Gastrocnemius medialis (tissue), 4 donors: Measurements from ENCODE around the gene ATG14. TPM values are rescaled to one million over a fixed set of nuclear protein-coding genes. Genes with fewer than 3 reads are reported as not detected.

ENCODE experiments used
- ATAC-seq, 2 donors: fragments of 150-250 bp; one replicate each; pipeline ENCODE4 v1.9.1; 2016
- DNase-seq, 2 donors: peaks; one replicate each; pipeline ENCODE4 v3.0.0-alpha.2; 2019
- H3K27ac ChIP-seq, 4 donors: fragments of 200-600 bp; sonication (generic); 1 replicate in 1 of 4; 2 replicates in 3 of 4; pipeline ENCODE4 v1.5.1; 2016 to 2018; ENCODE audit warnings: mild to moderate bottlenecking in 2 of 4, moderate library complexity in 1 of 4
- H3K27me3 ChIP-seq, 3 donors: fragments of 200-600 bp; sonication (generic) in 2 of 3; 1 replicate in 1 of 3; 2 replicates in 2 of 3; pipeline versions ENCODE4 v1.5.1 to v1.6.0; 2016 to 2019; ENCODE audit warnings: mild to moderate bottlenecking in 1 of 3, moderate library complexity in 1 of 3
- H3K36me3 ChIP-seq, 2 donors: fragments of 200-600 bp; sonication (generic) in 1 of 2; one replicate each; pipeline ENCODE4 v1.5.1; 2017 to 2018
- H3K4me1 ChIP-seq, 2 donors: fragments of 200-600 bp; sonication (generic) in 1 of 2; one replicate each; pipeline ENCODE4 v1.5.1; 2016 to 2017; ENCODE audit warnings: mild to moderate bottlenecking in 2 of 2
- H3K4me3 ChIP-seq, 4 donors: fragments of 200-600 bp; sonication (generic) in 3 of 4; 1 replicate in 1 of 4; 2 replicates in 3 of 4; pipeline ENCODE4 v1.5.1; 2016 to 2019; ENCODE audit warnings: mild to moderate bottlenecking in 2 of 4
- H3K9me3 ChIP-seq, 3 donors: fragments of 200-600 bp; sonication (generic) in 2 of 3; 1 replicate in 1 of 3; 2 replicates in 2 of 3; pipeline ENCODE4 v1.5.1; 2016 to 2019
- POLR2A ChIP-seq, 2 donors: fragments of 450-650 bp; IDR thresholded peaks; one replicate each; pipeline ENCODE4 v1.6.1; 2017; ENCODE audit warnings: antibody characterized with exemption in 2 of 2, mild to moderate bottlenecking in 2 of 2, moderate library complexity in 2 of 2
- in situ Hi-C, 4 donors: fragments of 200-750 bp; cut with MboI; loops; one replicate each; pipeline versions ENCODE4 v1.15.0 to v1.8.0; 2017; ENCODE audit warnings: low sequenced_read_pairs in 4 of 4
- intact Hi-C: fragments of 100-400 bp; cut with DNase I; formaldehyde crosslinking; loops from one replicate; pipeline ENCODE4 v1.15.1; 2023; ENCODE audit warnings: low total_unique reads
- total RNA-seq, 4 donors: library from RNA; depleted of rRNA; stranded (reverse); fragments of >200 nt; gene quantifications; one replicate each; pipeline versions ENCODE4 v1.1.0 to v1.2.3, GENCODE V29; 2016
- TF ChIP-seq, protein P1 (sequence below), 5 experiments: fragments of 450-650 bp in 3 of 5; fragments of 200-600 bp in 2 of 5; sonication (generic) in 2 of 5; IDR thresholded peaks in 4 of 5; conservative IDR thresholded peaks in 1 of 5; 1 replicate in 4 of 5; 2 replicates in 1 of 5; pipeline ENCODE4 v1.5.1; 2016 to 2019; ENCODE audit warnings: antibody characterized with exemption in 5 of 5, mild to moderate bottlenecking in 3 of 5, moderate library complexity in 3 of 5

The ATG14 gene
- total RNA-seq, 4 donors from 2014 or later: 12.6 to 20.0 (median 15.6) TPM

DNA sequence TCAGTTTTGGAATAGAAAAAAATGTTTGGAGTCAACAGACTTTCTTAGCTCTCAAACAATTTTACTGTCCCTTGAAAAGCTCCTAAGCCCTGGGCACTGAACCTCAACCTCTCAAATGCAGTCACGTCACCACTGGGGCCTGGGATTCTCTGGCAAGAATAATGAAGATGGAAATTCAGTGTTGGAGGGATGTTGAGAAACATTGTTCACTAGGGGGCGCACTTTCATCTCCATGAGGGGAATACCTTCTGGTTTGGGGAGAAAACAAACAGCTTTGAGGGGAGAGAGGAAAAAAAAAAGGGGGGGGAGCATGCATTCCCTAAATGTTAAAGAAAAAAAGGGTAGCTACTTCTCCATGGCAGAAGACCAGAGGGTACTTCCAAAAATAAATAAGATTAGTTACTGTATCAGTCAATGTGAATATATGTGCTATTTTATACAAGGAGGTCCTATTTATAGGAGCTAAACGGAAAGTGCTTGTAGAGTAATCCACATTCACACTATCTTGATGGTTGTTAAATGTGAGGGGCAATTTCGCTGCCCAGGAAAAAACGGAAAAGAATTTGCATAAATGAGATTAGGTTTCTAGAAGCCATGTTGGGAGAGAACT lies 34.6 kb upstream of the ATG14 start:
- intact Hi-C loops: loop anchor here (2.0 to 10.0 kb wide), 2 partner anchors 889 to 1025 kb away; no protein-coding TSS in a partner anchor
- TF ChIP-seq, protein P1, sequence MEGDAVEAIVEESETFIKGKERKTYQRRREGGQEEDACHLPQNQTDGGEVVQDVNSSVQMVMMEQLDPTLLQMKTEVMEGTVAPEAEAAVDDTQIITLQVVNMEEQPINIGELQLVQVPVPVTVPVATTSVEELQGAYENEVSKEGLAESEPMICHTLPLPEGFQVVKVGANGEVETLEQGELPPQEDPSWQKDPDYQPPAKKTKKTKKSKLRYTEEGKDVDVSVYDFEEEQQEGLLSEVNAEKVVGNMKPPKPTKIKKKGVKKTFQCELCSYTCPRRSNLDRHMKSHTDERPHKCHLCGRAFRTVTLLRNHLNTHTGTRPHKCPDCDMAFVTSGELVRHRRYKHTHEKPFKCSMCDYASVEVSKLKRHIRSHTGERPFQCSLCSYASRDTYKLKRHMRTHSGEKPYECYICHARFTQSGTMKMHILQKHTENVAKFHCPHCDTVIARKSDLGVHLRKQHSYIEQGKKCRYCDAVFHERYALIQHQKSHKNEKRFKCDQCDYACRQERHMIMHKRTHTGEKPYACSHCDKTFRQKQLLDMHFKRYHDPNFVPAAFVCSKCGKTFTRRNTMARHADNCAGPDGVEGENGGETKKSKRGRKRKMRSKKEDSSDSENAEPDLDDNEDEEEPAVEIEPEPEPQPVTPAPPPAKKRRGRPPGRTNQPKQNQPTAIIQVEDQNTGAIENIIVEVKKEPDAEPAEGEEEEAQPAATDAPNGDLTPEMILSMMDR (IDR thresholded peaks at IDR 0.05 in 4 of 5, conservative IDR thresholded peaks at IDR 0.05 in 1 of 5): peak; percentile 13 to 70 (median 42)
- no peak for TF ChIP-seq POLR2A (IDR thresholded peaks at IDR 0.05)
- ATAC-seq (no peak), DNase-seq (peak in 1 of 2 donors; percentile 14)
- H3K9me3 ChIP-seq: no peaks in the 10 kb centered on the region
- no peak overlapping the region for H3K27ac ChIP-seq
- no peaks in the 10 kb centered on the region for H3K36me3 ChIP-seq
- no peak overlapping the region for H3K4me3 ChIP-seq
- H3K4me1 ChIP-seq: peaks cover 0 to 5% of the 10 kb centered on the region in 2 donors
- H3K27me3 ChIP-seq: no peaks in the 10 kb centered on the region
- in situ Hi-C loops: loop anchor here (10.0 to 25.0 kb wide), 3 partner anchors 359 to 1041 kb away; no protein-coding TSS in a partner anchor

DNA sequence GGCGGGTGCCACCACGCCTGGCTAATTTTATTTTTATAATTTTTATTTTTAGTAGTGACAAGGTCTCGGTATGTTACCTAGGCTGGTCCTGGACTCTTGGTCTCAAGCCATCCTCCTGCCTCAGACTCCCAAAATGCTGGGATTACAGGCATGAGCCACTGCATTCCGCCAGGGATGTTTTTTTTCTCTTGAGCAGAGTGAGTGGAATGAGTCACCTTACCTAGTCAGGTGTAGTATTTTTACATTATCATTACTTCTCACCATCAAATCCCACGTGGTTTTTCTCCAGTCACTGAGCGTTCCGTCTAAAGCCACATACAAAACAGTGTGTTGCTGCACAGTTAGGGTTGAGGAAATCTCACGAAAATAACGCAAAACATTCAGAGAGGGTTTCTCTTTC lies 29.7 kb upstream of the ATG14 start:
- H3K36me3 ChIP-seq: no peaks in the 10 kb centered on the region
- intact Hi-C loops: loop anchor here (10.0 kb wide), 1 partner anchor 894 kb away; no protein-coding TSS in a partner anchor
- in situ Hi-C loops: loop anchor here (10.0 to 25.0 kb wide), 3 partner anchors 354 to 1046 kb away; no protein-coding TSS in a partner anchor
- no peak for DNase-seq
- TF ChIP-seq, protein P1 (IDR thresholded peaks at IDR 0.05 in 4 of 5, conservative IDR thresholded peaks at IDR 0.05 in 1 of 5): no peak
- no peak for TF ChIP-seq POLR2A (IDR thresholded peaks at IDR 0.05)
- no peak overlapping the region for H3K4me3 ChIP-seq
- no peaks in the 10 kb centered on the region for H3K4me1 ChIP-seq
- H3K27ac ChIP-seq: no peak overlapping the region
- H3K9me3 ChIP-seq: no peaks in the 10 kb centered on the region
- ATAC-seq: no peak
- no peaks in the 10 kb centered on the region for H3K27me3 ChIP-seq

DNA sequence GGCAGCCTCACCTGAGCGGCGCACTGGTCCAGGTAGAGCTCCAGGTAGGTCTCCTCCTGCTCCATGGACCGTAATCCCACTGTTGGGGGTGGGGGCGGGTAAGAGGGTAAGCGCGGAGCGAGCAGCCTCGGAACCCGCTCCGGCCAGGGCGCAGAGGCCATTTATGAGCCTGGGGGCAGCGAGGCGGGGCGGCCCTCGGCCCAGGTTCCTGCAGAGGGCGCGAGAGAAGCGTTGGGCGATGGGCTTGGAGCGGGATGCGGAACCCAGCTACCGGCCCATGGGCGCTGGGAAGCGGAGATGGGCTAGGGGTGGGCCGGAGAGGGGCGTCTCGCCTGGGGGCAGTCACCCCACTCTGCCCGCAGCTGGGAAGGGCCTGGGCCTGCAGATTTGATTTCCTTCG lies 28.8 kb upstream of the ATG14 start, which contains the start of gene TBPL2:
Gene TBPL2, minus strand, starts transcription at position 232 of the 400 bp plus-strand sequence. Its CDS starts 167 bp downstream, at position 65.
- intact Hi-C loops (loop anchor here (10.0 kb wide), 1 partner anchor 894 kb away; no protein-coding TSS in a partner anchor), in situ Hi-C loops (loop anchor here (10.0 to 25.0 kb wide), 3 partner anchors 353 to 1047 kb away; no protein-coding TSS in a partner anchor)
- no peak for TF ChIP-seq POLR2A (IDR thresholded peaks at IDR 0.05)
- TF ChIP-seq, protein P1 (IDR thresholded peaks at IDR 0.05 in 4 of 5, conservative IDR thresholded peaks at IDR 0.05 in 1 of 5): no peak
- Histone ChIP-seq H3K4me1 (no peaks in the 10 kb centered on the region), H3K27me3 (no peaks in the 10 kb centered on the region), H3K36me3 (no peaks in the 10 kb centered on the region), H3K27ac (no peak within 1 kb of the TSS), H3K9me3 (no peaks in the 10 kb centered on the region), H3K4me3 (no peak within 1 kb of the TSS)
- ATAC-seq (no peak), DNase-seq (no peak)

DNA sequence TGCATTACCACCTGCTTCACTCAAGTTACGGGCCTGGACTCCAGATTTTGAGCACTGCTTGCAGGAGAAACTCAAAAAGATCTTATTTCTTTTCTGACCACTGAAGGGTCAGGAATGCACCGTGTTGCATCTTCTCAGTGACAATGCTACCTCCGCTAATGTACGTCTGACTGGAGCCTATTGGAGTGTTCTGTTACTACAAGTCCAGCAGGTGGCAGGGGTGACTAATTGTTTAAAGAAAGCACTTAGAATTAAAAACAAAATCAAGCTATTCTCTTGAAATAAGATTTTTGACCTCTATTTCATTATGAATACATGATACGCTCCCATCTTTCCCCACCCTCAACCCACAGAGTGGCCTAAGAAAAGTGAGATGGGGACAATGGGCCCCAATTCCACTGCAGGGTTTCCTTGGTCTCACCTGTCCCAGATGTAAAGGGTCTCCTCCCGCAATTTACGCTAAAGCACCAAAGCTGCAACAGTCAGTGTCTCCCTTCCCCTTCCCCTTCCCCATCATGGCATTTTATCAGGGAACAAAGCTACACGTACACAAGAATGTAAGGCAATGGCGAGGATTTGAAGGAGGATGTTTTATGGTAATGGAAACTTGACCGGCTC lies 26.5 kb upstream of the ATG14 start:
- ATAC-seq (no peak), DNase-seq (no peak)
- no peak overlapping the region for H3K27ac ChIP-seq
- no peaks in the 10 kb centered on the region for H3K36me3 ChIP-seq
- no peaks in the 10 kb centered on the region for H3K4me1 ChIP-seq
- TF ChIP-seq, protein P1 (IDR thresholded peaks at IDR 0.05 in 4 of 5, conservative IDR thresholded peaks at IDR 0.05 in 1 of 5): peak in 2 of 5 experiments; percentile 19 to 28
- TF ChIP-seq POLR2A (IDR thresholded peaks at IDR 0.05): no peak
- no peak overlapping the region for H3K4me3 ChIP-seq
- in situ Hi-C loops (loop anchor here (10.0 to 25.0 kb wide), 4 partner anchors 183 to 1049 kb away; no protein-coding TSS in a partner anchor), intact Hi-C loops (loop anchor here (2.0 kb wide), 1 partner anchor 1037 kb away; no protein-coding TSS in a partner anchor)
- no peaks in the 10 kb centered on the region for H3K27me3 ChIP-seq
- H3K9me3 ChIP-seq: no peaks in the 10 kb centered on the region
